Activated T-cell treated with anti-CD3 and anti-CD28 coated beads, Interleukin-2, amount 50 U/mL, for 24 hours (primary cell): Measurements from ENCODE around the gene SEPTIN7.
"Not testable (repeated sequence)": the region's sequence is repeated elsewhere in the genome, so short reads cannot be mapped to it uniquely, and the experiment has no call there.

Experiments
- DNase-seq: peaks from one replicate; pipeline ENCODE4 v3.0.0-alpha.2; 2020
- H3K27ac Mint-ChIP-seq: 2 replicates; pipeline ENCODE4 v1.8.0; 2020; ENCODE audit warnings: mild to moderate bottlenecking, mixed read lengths
- H3K27me3 Mint-ChIP-seq: 2 replicates; pipeline ENCODE4 v1.8.0; 2020; ENCODE audit warnings: mixed read lengths
- H3K36me3 Mint-ChIP-seq: 2 replicates; pipeline ENCODE4 v1.8.0; 2020; ENCODE audit warnings: low read depth, mixed read lengths
- H3K4me1 Mint-ChIP-seq: 2 replicates; pipeline ENCODE4 v1.8.0; 2020; ENCODE audit warnings: low read depth, mixed read lengths
- H3K4me3 Mint-ChIP-seq: 2 replicates; pipeline ENCODE4 v1.8.0; 2020; ENCODE audit warnings: mild to moderate bottlenecking, moderate library complexity, mixed read lengths
- H3K9me3 Mint-ChIP-seq: 2 replicates; pipeline ENCODE4 v1.8.0; 2020; ENCODE audit warnings: mixed read lengths

Gene SEPTIN7

GRCh38 chr7:35800718-35801391 is at the start of gene SEPTIN7:
TSS of gene SEPTIN7 (plus strand) at chr7:35801057. CDS start at chr7:35801210, 153 bp downstream.
- Mint-ChIP-seq H3K27me3 (no peaks in the 10 kb centered on the region), H3K9me3 (no peaks in the 10 kb centered on the region), H3K4me3 (peak within 1 kb of the TSS; percentile 93), H3K36me3 (peaks cover 49% of the 10 kb centered on the region), H3K27ac (peak within 1 kb of the TSS; percentile 99), H3K4me1 (peaks cover 41% of the 10 kb centered on the region)
- peak; percentile 99 for DNase-seq

GRCh38 chr7:35752742-35753141 is 48.1 kb upstream of the SEPTIN7 start:
- Mint-ChIP-seq H3K9me3 (no peaks in the 10 kb centered on the region), H3K27ac (no peak overlapping the region), H3K4me3 (no peak overlapping the region), H3K4me1 (no peaks in the 10 kb centered on the region), H3K36me3 (no peaks in the 10 kb centered on the region), H3K27me3 (no peaks in the 10 kb centered on the region)
- no peak for DNase-seq

GRCh38 chr7:35753761-35754603 is 46.9 kb upstream of the SEPTIN7 start:
- no peak overlapping the region for H3K27ac Mint-ChIP-seq
- H3K9me3 Mint-ChIP-seq: no peaks in the 10 kb centered on the region
- H3K4me1 Mint-ChIP-seq: peaks cover 6% of the 10 kb centered on the region
- H3K27me3 Mint-ChIP-seq: no peaks in the 10 kb centered on the region
- no peaks in the 10 kb centered on the region for H3K36me3 Mint-ChIP-seq
- no peak for DNase-seq
- no peak overlapping the region for H3K4me3 Mint-ChIP-seq

GRCh38 chr7:35754741-35755140 is 46.1 kb upstream of the SEPTIN7 start:
- no peak overlapping the region for H3K4me3 Mint-ChIP-seq

GRCh38 chr7:35755711-35756110 is 45.1 kb upstream of the SEPTIN7 start:
- no peak for DNase-seq
- H3K4me1 Mint-ChIP-seq: peaks cover 6% of the 10 kb centered on the region
- no peak overlapping the region for H3K4me3 Mint-ChIP-seq
- no peaks in the 10 kb centered on the region for H3K36me3 Mint-ChIP-seq
- H3K27ac Mint-ChIP-seq: no peak overlapping the region
- H3K9me3 Mint-ChIP-seq: no peaks in the 10 kb centered on the region
- H3K27me3 Mint-ChIP-seq: no peaks in the 10 kb centered on the region

More at GRCh38 chr7:35754741-35755140, 46.1 kb upstream of the SEPTIN7 start:
- Mint-ChIP-seq H3K27ac (no peak overlapping the region), H3K4me1 (peaks cover 6% of the 10 kb centered on the region), H3K36me3 (no peaks in the 10 kb centered on the region), H3K27me3 (no peaks in the 10 kb centered on the region), H3K9me3 (no peaks in the 10 kb centered on the region)
- no peak for DNase-seq

- H3K4me3 Mint-ChIP-seq, H3K27me3 Mint-ChIP-seq, H3K4me1 Mint-ChIP-seq, H3K9me3 Mint-ChIP-seq, DNase-seq, H3K36me3 Mint-ChIP-seq, H3K27ac Mint-ChIP-seq: not testable (repeated sequence)
These were observed 44.4 kb upstream of the SEPTIN7 start for GRCh38 chr7:35756453-35756852.

GRCh38 chr7:35757574-35757973 is 43.3 kb upstream of the SEPTIN7 start:
- Mint-ChIP-seq H3K9me3 (no peaks in the 10 kb centered on the region), H3K4me3 (no peak overlapping the region)

GRCh38 chr7:35758421-35758820 is 42.4 kb upstream of the SEPTIN7 start:
- peaks cover 6% of the 10 kb centered on the region for H3K4me1 Mint-ChIP-seq
- no peak for DNase-seq
- no peak overlapping the region for H3K4me3 Mint-ChIP-seq

More at GRCh38 chr7:35757574-35757973, 43.3 kb upstream of the SEPTIN7 start:
- no peak overlapping the region for H3K27ac Mint-ChIP-seq
- no peaks in the 10 kb centered on the region for H3K36me3 Mint-ChIP-seq
- peaks cover 6% of the 10 kb centered on the region for H3K4me1 Mint-ChIP-seq
- no peaks in the 10 kb centered on the region for H3K27me3 Mint-ChIP-seq
- no peak for DNase-seq

GRCh38 chr7:35760143-35760745 is 40.6 kb upstream of the SEPTIN7 start:
- H3K9me3 Mint-ChIP-seq: no peaks in the 10 kb centered on the region
- H3K36me3 Mint-ChIP-seq: no peaks in the 10 kb centered on the region
- no peak for DNase-seq
- no peak overlapping the region for H3K4me3 Mint-ChIP-seq
- H3K4me1 Mint-ChIP-seq: peaks cover 6% of the 10 kb centered on the region
- H3K27ac Mint-ChIP-seq: no peak overlapping the region
- no peaks in the 10 kb centered on the region for H3K27me3 Mint-ChIP-seq

More at GRCh38 chr7:35758421-35758820, 42.4 kb upstream of the SEPTIN7 start:
- no peak overlapping the region for H3K27ac Mint-ChIP-seq
- H3K9me3 Mint-ChIP-seq: no peaks in the 10 kb centered on the region
- no peaks in the 10 kb centered on the region for H3K36me3 Mint-ChIP-seq
- H3K27me3 Mint-ChIP-seq: no peaks in the 10 kb centered on the region

- H3K4me1 Mint-ChIP-seq: peaks cover 6% of the 10 kb centered on the region
- no peak for DNase-seq
- H3K4me3 Mint-ChIP-seq: no peak overlapping the region
- H3K27me3 Mint-ChIP-seq: no peaks in the 10 kb centered on the region
- H3K27ac Mint-ChIP-seq: no peak overlapping the region
- H3K9me3 Mint-ChIP-seq: no peaks in the 10 kb centered on the region
- no peaks in the 10 kb centered on the region for H3K36me3 Mint-ChIP-seq
These were observed 38.8 kb upstream of the SEPTIN7 start for GRCh38 chr7:35761871-35762677.

- Mint-ChIP-seq H3K4me3 (no peak overlapping the region), H3K36me3 (no peaks in the 10 kb centered on the region), H3K27ac (no peak overlapping the region), H3K4me1 (peaks cover 6% of the 10 kb centered on the region), H3K27me3 (no peaks in the 10 kb centered on the region), H3K9me3 (no peaks in the 10 kb centered on the region)
- DNase-seq: no peak
These were observed 38.1 kb upstream of the SEPTIN7 start for GRCh38 chr7:35762781-35763180.

- no peak for DNase-seq
- Mint-ChIP-seq H3K27ac (no peak overlapping the region), H3K9me3 (no peaks in the 10 kb centered on the region), H3K4me1 (no peaks in the 10 kb centered on the region), H3K4me3 (no peak overlapping the region), H3K27me3 (no peaks in the 10 kb centered on the region), H3K36me3 (no peaks in the 10 kb centered on the region)
These were observed 32.5 kb upstream of the SEPTIN7 start for GRCh38 chr7:35768346-35768745.

GRCh38 chr7:35771776-35772175 is 29.1 kb upstream of the SEPTIN7 start:
- H3K27me3 Mint-ChIP-seq: no peaks in the 10 kb centered on the region
- no peaks in the 10 kb centered on the region for H3K4me1 Mint-ChIP-seq
- no peak overlapping the region for H3K27ac Mint-ChIP-seq
- no peaks in the 10 kb centered on the region for H3K9me3 Mint-ChIP-seq
- H3K4me3 Mint-ChIP-seq: no peak overlapping the region
- no peak for DNase-seq
- no peaks in the 10 kb centered on the region for H3K36me3 Mint-ChIP-seq

GRCh38 chr7:35773994-35774393 is 26.9 kb upstream of the SEPTIN7 start:
- no peaks in the 10 kb centered on the region for H3K27me3 Mint-ChIP-seq
- H3K4me3 Mint-ChIP-seq: no peak overlapping the region
- H3K4me1 Mint-ChIP-seq: no peaks in the 10 kb centered on the region
- H3K27ac Mint-ChIP-seq: no peak overlapping the region
- no peak for DNase-seq
- no peaks in the 10 kb centered on the region for H3K9me3 Mint-ChIP-seq
- H3K36me3 Mint-ChIP-seq: no peaks in the 10 kb centered on the region
